Erythroblast (primary cell): ENCODE results near the gene SELENOI.

Source experiments
- GATA1 ChIP-seq: IDR thresholded peaks from 2 replicates; pipeline ENCODE4 v1.6.1; 2011; ENCODE audit warnings: low read depth, mild to moderate bottlenecking, control low read depth, low read length, moderate library complexity
- POLR2A ChIP-seq: IDR thresholded peaks from 2 replicates; pipeline ENCODE4 v1.6.1; 2011; ENCODE audit warnings: mild to moderate bottlenecking, low read length

- TF ChIP-seq POLR2A (no peak), GATA1 (no peak)
These were observed 14.0 kb downstream of the SELENOI start for GRCh38 chr2:26359886-26360473.
